H1 (cell line): ENCODE results near the gene ME3. TPM values are rescaled to one million over a fixed set of nuclear protein-coding genes. Genes with fewer than 3 reads are reported as not detected.

Experiments
- CTCF ChIA-PET: fragments of 300-600 bp; sonication (Branson Sonifier 250); formaldehyde crosslinking; loops from one replicate; lab custom pipeline; 2021; ENCODE audit not compliant: partially characterized antibody; lab: Charles Lee
- POLR2A ChIA-PET: fragments of 300-600 bp; sonication (Branson Sonifier 250); formaldehyde crosslinking; loops from one replicate; lab custom pipeline; 2021; ENCODE audit warnings: inconsistent platforms; ENCODE audit not compliant: partially characterized antibody; lab: Charles Lee
- DNase-seq, 2 experiments: peaks; one replicate each; pipeline versions ENCODE4 v3.0.0 to v3.0.0-alpha.2; 2010 to 2022; ENCODE audit warnings: low spot score in 2 of 2, low read depth in 1 of 2, mixed read lengths in 1 of 2
- FAIRE-seq: peaks from 2 replicates; lab custom pipeline; 2011; peaks lifted over from hg19 to GRCh38; lab: Jason Lieb, UNC
- H2AFZ ChIP-seq: 2 replicates; pipeline ENCODE4 v1.8.1; 2012; ENCODE audit warnings: low read length, inconsistent platforms
- H2AK5ac ChIP-seq: 2 replicates; pipeline ENCODE4 v1.6.1; 2013; ENCODE audit warnings: low read depth, low read length
- H2BK120ac ChIP-seq: replicated peaks from 2 replicates; pipeline ENCODE3; 2013; ENCODE audit warnings: low read depth, low read length, inconsistent platforms
- H2BK12ac ChIP-seq: 2 replicates; pipeline ENCODE4 v1.6.1; 2013; ENCODE audit warnings: low read depth, low read length
- H2BK15ac ChIP-seq: 2 replicates; pipeline ENCODE4 v1.6.1; 2013; ENCODE audit warnings: low read length
- H2BK20ac ChIP-seq: 2 replicates; pipeline ENCODE4 v1.6.1; 2013; ENCODE audit warnings: low read length
- H2BK5ac ChIP-seq: 2 replicates; pipeline ENCODE4 v1.6.1; 2013; ENCODE audit warnings: low read depth, low read length
- H3K14ac ChIP-seq: 2 replicates; pipeline ENCODE4 v1.6.1; 2013; ENCODE audit warnings: inconsistent platforms; ENCODE audit not compliant: insufficient read length
- H3K18ac ChIP-seq: 2 replicates; pipeline ENCODE4 v1.6.1; 2013; ENCODE audit warnings: low read length; ENCODE audit errors: extremely low read depth
- H3K23ac ChIP-seq: 2 replicates; pipeline ENCODE4 v1.6.1; 2013; ENCODE audit warnings: inconsistent platforms; ENCODE audit not compliant: insufficient read length
- H3K23me2 ChIP-seq: 2 replicates; pipeline ENCODE4 v1.6.1; 2013; ENCODE audit warnings: low read depth, low read length
- H3K27ac ChIP-seq: 2 replicates; pipeline ENCODE4 v1.6.1; 2011; ENCODE audit warnings: low read depth, low read length, inconsistent platforms
- H3K27me3 ChIP-seq, 4 experiments: replicated peaks in 1 of 4; 1 replicate in 1 of 4; 2 replicates in 3 of 4; pipeline versions ENCODE4 v1.6.1 to v1.8.1; 2011 to 2013; ENCODE audit warnings: low read length in 3 of 4, mild to moderate bottlenecking in 3 of 4, inconsistent platforms in 2 of 4, mixed read lengths in 2 of 4, moderate library complexity in 1 of 4; ENCODE audit not compliant: control insufficient read depth in 3 of 4, insufficient read depth in 3 of 4; ENCODE audit errors: extremely low read depth in 1 of 4
- H3K36me3 ChIP-seq, 4 experiments: 2 replicates each; pipeline versions ENCODE4 v1.6.1 to v1.8.1; 2011 to 2013; ENCODE audit warnings: mild to moderate bottlenecking in 4 of 4, low read length in 3 of 4, moderate library complexity in 2 of 4, control low read depth in 1 of 4, inconsistent platforms in 1 of 4; ENCODE audit not compliant: insufficient read depth in 4 of 4, control insufficient read depth in 2 of 4
- H3K4ac ChIP-seq: replicated peaks from 2 replicates; pipeline ENCODE3; 2013; ENCODE audit warnings: low read length, low read depth, mixed read lengths, inconsistent platforms; ENCODE audit not compliant: insufficient read length
- H3K4me1 ChIP-seq, 4 experiments: replicated peaks in 1 of 4; 1 replicate in 1 of 4; 2 replicates in 3 of 4; pipeline versions ENCODE4 v1.6.1 to v1.8.1; 2011 to 2013; ENCODE audit warnings: low read length in 3 of 4, inconsistent platforms in 2 of 4, mixed read lengths in 1 of 4; ENCODE audit not compliant: insufficient read depth in 4 of 4, control insufficient read depth in 3 of 4
- H3K4me2 ChIP-seq, 2 experiments: 2 replicates each; pipeline versions ENCODE4 v1.6.1 to v1.8.1; 2011 to 2013; ENCODE audit warnings: low read depth in 2 of 2, low read length in 2 of 2, control low read depth in 1 of 2, inconsistent platforms in 1 of 2, mild to moderate bottlenecking in 1 of 2; ENCODE audit not compliant: insufficient read depth in 1 of 2
- H3K4me3 ChIP-seq, 4 experiments: fragments of 200-600, 300-600 bp in 1 of 4; sonication (generic), shearing (Covaris generic), sonication (Bioruptor Twin) in 1 of 4; 2 replicates each; pipeline versions ENCODE4 v1.5.1 to v1.8.1; 2011 to 2016; ENCODE audit warnings: low read length in 4 of 4, low read depth in 3 of 4, control low read depth in 2 of 4, inconsistent platforms in 2 of 4, mild to moderate bottlenecking in 2 of 4, mixed read lengths in 1 of 4, moderate library complexity in 1 of 4; ENCODE audit not compliant: insufficient read depth in 2 of 4; ENCODE audit errors: extremely low read depth in 1 of 4
- H3K56ac ChIP-seq: replicated peaks from 2 replicates; pipeline ENCODE3; 2013; ENCODE audit warnings: low read depth, mild to moderate bottlenecking, mixed read lengths, low read length, inconsistent platforms; ENCODE audit not compliant: insufficient read length
- H3K79me1 ChIP-seq: 2 replicates; pipeline ENCODE4 v1.6.1; 2013; ENCODE audit warnings: low read depth, low read length, control low read depth
- H3K79me2 ChIP-seq, 2 experiments: 2 replicates each; pipeline versions ENCODE4 v1.6.1 to v1.8.1; 2012 to 2013; ENCODE audit warnings: low read length in 2 of 2, mild to moderate bottlenecking in 2 of 2, inconsistent platforms in 1 of 2; ENCODE audit not compliant: insufficient read depth in 2 of 2, control insufficient read depth in 1 of 2
- H3K9ac ChIP-seq, 4 experiments: replicated peaks in 1 of 4; 1 replicate in 1 of 4; 2 replicates in 3 of 4; pipeline versions ENCODE4 v1.6.1 to v1.8.1; 2011 to 2013; ENCODE audit warnings: low read depth in 3 of 4, low read length in 3 of 4, control low read depth in 2 of 4, mild to moderate bottlenecking in 2 of 4, moderate library complexity in 2 of 4, inconsistent platforms in 1 of 4; ENCODE audit errors: extremely low read depth in 1 of 4
- H3K9me3 ChIP-seq, 2 experiments: 2 replicates each; pipeline versions ENCODE4 v1.6.1 to v1.8.1; 2012 to 2013; ENCODE audit warnings: mild to moderate bottlenecking in 2 of 2, moderate library complexity in 2 of 2, control low read depth in 1 of 2, inconsistent platforms in 1 of 2, low read depth in 1 of 2, low read length in 1 of 2, mixed read lengths in 1 of 2; ENCODE audit not compliant: insufficient read depth in 2 of 2
- H4K20me1 ChIP-seq, 2 experiments: replicated peaks in 1 of 2; 2 replicates each; pipeline versions ENCODE3 to v1.8.1; 2011 to 2013; ENCODE audit warnings: inconsistent platforms in 2 of 2, low read length in 2 of 2, mild to moderate bottlenecking in 1 of 2; ENCODE audit not compliant: insufficient read depth in 2 of 2, control insufficient read depth in 1 of 2
- H4K5ac ChIP-seq: 2 replicates; pipeline ENCODE4 v1.6.1; 2013; ENCODE audit warnings: low read length, low read depth, mixed read lengths, inconsistent platforms; ENCODE audit not compliant: insufficient read length
- H4K8ac ChIP-seq: 2 replicates; pipeline ENCODE4 v1.8.0; 2013; ENCODE audit warnings: mild to moderate bottlenecking, moderate library complexity, low read length, inconsistent platforms; ENCODE audit not compliant: insufficient read depth; ENCODE audit errors: extremely low read depth
- H4K91ac ChIP-seq: replicated peaks from 2 replicates; pipeline ENCODE3; 2013; ENCODE audit warnings: low read length, mixed read lengths, inconsistent platforms; ENCODE audit not compliant: insufficient read length
- FOSL1 ChIP-seq: IDR thresholded peaks from 2 replicates; pipeline ENCODE4 v1.6.1; 2011; ENCODE audit warnings: mild to moderate bottlenecking, low read depth, low read length, moderate library complexity; ENCODE audit not compliant: insufficient read depth
- KDM5A ChIP-seq: fragments of 200-600 bp; IDR thresholded peaks from 2 replicates; pipeline ENCODE4 v1.7.1; 2012; ENCODE audit warnings: mild to moderate bottlenecking, low read length, inconsistent platforms, mixed read lengths
- RAD21 ChIP-seq, 2 experiments: IDR thresholded peaks in 1 of 2; conservative IDR thresholded peaks in 1 of 2; 2 replicates each; pipeline ENCODE4 v1.6.1; 2011; ENCODE audit warnings: low read depth in 2 of 2, low read length in 2 of 2, improper control_type of control experiment in 1 of 2, inconsistent platforms in 1 of 2, mild to moderate bottlenecking in 1 of 2, moderate library complexity in 1 of 2
- RNF2 ChIP-seq: fragments of 200-900, 300-1000 bp; sonication (generic); IDR thresholded peaks from 2 replicates; pipeline ENCODE4 v1.7.1; 2016; ENCODE audit warnings: borderline replicate concordance, low read depth, mild to moderate bottlenecking, antibody characterized with exemption, low read length; ENCODE audit not compliant: poor library complexity, severe bottlenecking; ENCODE audit errors: missing control alignments
- SAP30 ChIP-seq: fragments of 300-600 bp; sonication (generic); IDR thresholded peaks from 2 replicates; pipeline ENCODE4 v1.7.1; 2012; ENCODE audit warnings: low read length, moderate library complexity, mild to moderate bottlenecking, inconsistent platforms; ENCODE audit not compliant: insufficient read depth, insufficient replicate concordance
- SIN3A ChIP-seq, 2 experiments: IDR thresholded peaks in 1 of 2; conservative IDR thresholded peaks in 1 of 2; 2 replicates each; pipeline ENCODE4 v1.6.1; 2011 to 2012; ENCODE audit warnings: low read length in 2 of 2, improper control_type of control experiment in 1 of 2, low read depth in 1 of 2, mild to moderate bottlenecking in 1 of 2
- SIX5 ChIP-seq: IDR thresholded peaks from 2 replicates; pipeline ENCODE4 v1.6.1; 2011; ENCODE audit warnings: mild to moderate bottlenecking, low read depth, low read length
- SP1 ChIP-seq: IDR thresholded peaks from 2 replicates; pipeline ENCODE4 v1.6.1; 2011; ENCODE audit warnings: low read depth, low read length
- SP2 ChIP-seq: IDR thresholded peaks from 2 replicates; pipeline ENCODE4 v1.6.1; 2012; ENCODE audit warnings: mild to moderate bottlenecking, low read length, inconsistent platforms
- SRF ChIP-seq: IDR thresholded peaks from 2 replicates; pipeline ENCODE4 v1.6.1; 2011; ENCODE audit warnings: mild to moderate bottlenecking, low read depth, low read length, moderate library complexity
- TBP ChIP-seq: IDR thresholded peaks from 2 replicates; pipeline ENCODE4 v1.6.1; 2011; ENCODE audit warnings: low read depth, low read length, improper control_type of control experiment
- TCF12 ChIP-seq: IDR thresholded peaks from 2 replicates; pipeline ENCODE4 v1.6.1; 2011; ENCODE audit warnings: low read depth, mild to moderate bottlenecking, low read length
- YY1 ChIP-seq: IDR thresholded peaks from 2 replicates; pipeline ENCODE4 v1.6.1; 2011; ENCODE audit warnings: low read depth, mild to moderate bottlenecking, low read length
- WGBS, 2 experiments: shearing (Covaris generic) in 1 of 2; methylation state at CpG; one replicate each; pipeline versions ENCODE4 v1.1.6 to v1.1.7; 2013 to 2015; ENCODE audit warnings: low lambda C conversion rate in 2 of 2, mixed read lengths in 2 of 2, inconsistent platforms in 1 of 2, low coverage in 1 of 2, missing lambda C conversion rate in 1 of 2; ENCODE audit not compliant: insufficient replicate concordance in 2 of 2, insufficient coverage in 1 of 2, insufficient read length in 1 of 2; ENCODE audit errors: extremely low coverage in 1 of 2, missing lambda C conversion rate in 1 of 2; 5-methylcytosine and 5-hydroxymethylcytosine counted together
- polyA plus RNA-seq, 7 experiments: library from polyadenylated mRNA; depleted of rRNA in 3 of 7; stranded (reverse) in 5 of 7; unstranded in 2 of 7; fragments of >200 nt in 5 of 7; fragments of 200-250 nt in 2 of 7; gene quantifications; 1 replicate in 5 of 7; 2 replicates in 1 of 7; 4 replicates in 1 of 7; pipeline versions ENCODE4 v1.2.1 to v1.2.3, GENCODE V29; 2011 to 2013; ENCODE audit warnings: missing spikeins in 2 of 7, mixed read lengths in 2 of 7
- total RNA-seq: library from RNA; stranded (reverse); fragmentation: NEBNext Ultra II Directional; extraction: Animal tissue kit (Norgen Biotek cat#: 25700); gene quantifications from 2 replicates; pipeline ENCODE4 v1.2.1, GENCODE V29; 2021
- TF ChIP-seq, protein P1 (sequence below): IDR thresholded peaks from 2 replicates; pipeline ENCODE4 v1.6.1; 2012; ENCODE audit warnings: inconsistent platforms

ME3 gene
- total and polyA plus RNA-seq, 2 of the 8 experiments (the other 6 are each of a cell fraction or from before 2014, with no cell fraction given) = 1.5 to 2.8 TPM

DNA sequence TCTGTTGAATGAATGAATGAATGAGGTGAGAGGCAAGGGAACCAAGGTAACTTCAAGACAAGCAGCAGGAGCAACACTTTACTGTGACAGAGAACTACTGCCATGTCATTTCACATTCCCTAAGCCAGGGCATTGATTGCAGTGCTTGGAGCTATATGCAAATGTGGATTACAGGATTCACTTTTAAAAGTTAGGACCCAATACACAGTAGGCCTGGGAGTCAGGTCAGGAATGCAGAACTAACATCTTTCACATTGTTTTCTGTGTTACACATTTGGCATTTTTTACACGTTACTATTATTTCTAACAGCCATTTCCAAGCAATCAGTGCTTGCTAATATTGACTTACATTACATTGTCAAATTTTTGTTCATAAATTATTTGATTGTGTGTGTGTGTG, 26.2 kb upstream of the ME3 start:
- H3K4me1 ChIP-seq = no peaks in the 10 kb centered on the region
- no peak overlapping the region for H2BK20ac ChIP-seq
- H4K8ac ChIP-seq = no peak overlapping the region
- ChIA-PET POLR2A (no interaction called here), CTCF (interaction anchor here (0.6 kb wide), 1 partner anchor 16 kb away, joined by 3 read pairs; no protein-coding TSS in a partner anchor)
- H3K23ac ChIP-seq = no peak overlapping the region
- no peak overlapping the region for H3K4ac ChIP-seq
- no peak overlapping the region for H2BK120ac ChIP-seq
- no peak overlapping the region for H3K18ac ChIP-seq
- no peak overlapping the region for H2AK5ac ChIP-seq
- no peak overlapping the region for H3K56ac ChIP-seq
- H3K36me3 ChIP-seq = no peaks in the 10 kb centered on the region
- no peaks in the 10 kb centered on the region; the same call in 1 of the 2 replicates for H3K23me2 ChIP-seq
- H3K9ac ChIP-seq = no peak overlapping the region
- FAIRE-seq = no peak
- H2BK15ac ChIP-seq = no peak overlapping the region
- H3K14ac ChIP-seq = no peak overlapping the region
- no peak overlapping the region for H4K91ac ChIP-seq
- H2AFZ ChIP-seq = no peak overlapping the region
- no peak overlapping the region for H2BK12ac ChIP-seq
- H3K79me2 ChIP-seq = no peaks in the 10 kb centered on the region
- no peaks in the 10 kb centered on the region for H3K79me1 ChIP-seq
- no peak overlapping the region for H3K4me3 ChIP-seq
- H3K9me3 ChIP-seq = no peaks in the 10 kb centered on the region
- WGBS, 2 experiments = 81% methylated on average over 1 of the region's 1 CpG; no CpG with 5 or more reads in 1 of the 2 experiments
- H4K20me1 ChIP-seq = no peaks in the 10 kb centered on the region
- H3K27ac ChIP-seq = no peak overlapping the region
- no peak overlapping the region for H4K5ac ChIP-seq
- H3K27me3 ChIP-seq = no peaks in the 10 kb centered on the region
- H2BK5ac ChIP-seq = no peak overlapping the region
- H3K4me2 ChIP-seq = no peak overlapping the region
- DNase-seq = no peak
- no peak for TF ChIP-seq SP1
- no peak for TF ChIP-seq KDM5A
- no peak for TF ChIP-seq RNF2
- TF ChIP-seq TCF12 = no peak
- no peak for TF ChIP-seq SIX5
- TF ChIP-seq RAD21 (IDR thresholded peaks at IDR 0.05 in 1 of 2, conservative IDR thresholded peaks at IDR 0.05 in 1 of 2; ENCODE audit: low read depth in 2 of 2, low read length in 2 of 2) = no peak
- no peak for TF ChIP-seq YY1
- TF ChIP-seq SAP30 = no peak
- TF ChIP-seq TBP = no peak
- no peak for TF ChIP-seq SP2
- no peak for TF ChIP-seq FOSL1
- TF ChIP-seq, protein P1, sequence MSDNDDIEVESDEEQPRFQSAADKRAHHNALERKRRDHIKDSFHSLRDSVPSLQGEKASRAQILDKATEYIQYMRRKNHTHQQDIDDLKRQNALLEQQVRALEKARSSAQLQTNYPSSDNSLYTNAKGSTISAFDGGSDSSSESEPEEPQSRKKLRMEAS = no peak
- no peak for TF ChIP-seq SIN3A (conservative IDR thresholded peaks at IDR 0.05 in 1 of 2, IDR thresholded peaks at IDR 0.05 in 1 of 2; ENCODE audit: low read depth in 1 of 2, low read length in 2 of 2)
- TF ChIP-seq SRF = no peak
